ENCODE measurements around the gene BRCA2. TPM values are rescaled to one million over a fixed set of nuclear protein-coding genes. Genes with fewer than 3 reads are reported as not detected.

Gene BRCA2
- total RNA-seq, 4 donors from 2014 or later = 0.19 to 1.0 (median 0.72) TPM

- peaks cover 0 to 9% (median 0%) of the 10 kb centered on the region in 3 donors for H3K9me3 ChIP-seq
- H3K36me3 ChIP-seq = peaks cover 0 to 41% of the 10 kb centered on the region in 2 donors
- H3K4me3 ChIP-seq = no peak overlapping the region
- WGBS, 2 donors (ENCODE audit: low coverage in 1 of 2) = 54 to 67% methylated on average over 1 of the region's 1 CpG
- TF ChIP-seq CTCF (IDR thresholded peaks at IDR 0.05) = no peak
- TF ChIP-seq EP300 (IDR thresholded peaks at IDR 0.05) = no peak
- no peak for TF ChIP-seq POLR2A (IDR thresholded peaks at IDR 0.05)
- TF ChIP-seq POLR2AphosphoS5 (IDR thresholded peaks at IDR 0.05) = no peak
- H3K27ac ChIP-seq = no peak overlapping the region
- no peaks in the 10 kb centered on the region for H3K27me3 ChIP-seq
- ATAC-seq = no peak
- H3K4me1 ChIP-seq = no peaks in the 10 kb centered on the region
Observed at GRCh38 chr13:32448972-32449371, 133.7 kb downstream of the BRCA2 start.

Small RNA genes within 50 kb of the gene (small RNA-seq; reads per million reads assigned to genes)
- gene RF00190 = 0 reads per million in 4 donors

Other genes starting within 250 kb of the BRCA2 start
- gene ZAR1L, start 145 bp upstream of the BRCA2 start, total RNA-seq = not detected
- gene N4BP2L1, start 112.6 kb downstream of the BRCA2 start, total RNA-seq = 10 to 100 TPM in 3 of 4 donors, 1 to 10 TPM in 1; 7.2 to 31.0 (median 22.5) TPM
- 100 to 1,000 TPM in 2 of 4 donors, 10 to 100 TPM in 2; 78.7 to 287 (median 127) TPM for gene N4BP2L2, start 223.3 kb downstream of the BRCA2 start, total RNA-seq

Data from gastroesophageal sphincter (tissue), 4 donors.